Muscle of leg (tissue), 11 donors: Measurements from ENCODE around the gene TMEM234. TPM values are rescaled to one million over a fixed set of nuclear protein-coding genes. Genes with fewer than 3 reads are reported as not detected.
A peak's percentile ranks its signal among the peaks of the same experiment; 100 is the strongest.

Source experiments
- DNase-seq: peaks from one replicate; pipeline ENCODE4 v3.0.0; 2013
- H3K27ac ChIP-seq: one replicate; pipeline ENCODE4 v1.5.1; 2013; ENCODE audit warnings: mild to moderate bottlenecking, low read length, control low read depth
- H3K27me3 ChIP-seq: one replicate; pipeline ENCODE4 v1.6.1; 2013; ENCODE audit warnings: low read length; ENCODE audit not compliant: control insufficient read depth, insufficient read depth
- H3K36me3 ChIP-seq: one replicate; pipeline ENCODE4 v1.6.1; 2013; ENCODE audit warnings: low read length; ENCODE audit not compliant: control insufficient read depth, insufficient read depth
- H3K4me1 ChIP-seq: one replicate; pipeline ENCODE4 v1.6.1; 2013; ENCODE audit warnings: low read length; ENCODE audit not compliant: control insufficient read depth, insufficient read depth
- H3K4me3 ChIP-seq: one replicate; pipeline ENCODE4 v1.5.1; 2013; ENCODE audit warnings: low read length, control low read depth
- H3K9me3 ChIP-seq: replicated peaks from 2 replicates; pipeline ENCODE4 v1.6.1; 2013; ENCODE audit warnings: low read depth, low read length; ENCODE audit not compliant: control insufficient read depth
- WGBS: methylation state at CpG from one replicate; pipeline ENCODE4 v1.1.5; 2013; ENCODE audit warnings: missing lambda C conversion rate; ENCODE audit not compliant: insufficient coverage; 5-methylcytosine and 5-hydroxymethylcytosine counted together
- polyA plus RNA-seq, 8 donors: library from polyadenylated mRNA; unstranded; fragments of 120-200 nt; gene quantifications; one replicate each; pipeline versions ENCODE4 v1.2.1 to v1.2.3, GENCODE V29; 2013; ENCODE audit warnings: inconsistent platforms in 1 of 8, low replicate concordance in 1 of 8; ENCODE audit not compliant: insufficient read length in 8 of 8, insufficient read depth in 1 of 8
- total RNA-seq: library from RNA; stranded (reverse); fragments of 120-200 nt; gene quantifications from one replicate; pipeline ENCODE4 v1.2.4, GENCODE V29; 2013

TMEM234 gene
- total and polyA plus RNA-seq, 9 donors: 7.8 to 11.9 (median 10.1) TPM

- no peaks in the 10 kb centered on the region for H3K27me3 ChIP-seq
- peaks cover 26% of the 10 kb centered on the region for H3K4me1 ChIP-seq
- DNase-seq: no peak
- WGBS: 100% methylated on average over 1 of the region's 4 CpGs
- H3K9me3 ChIP-seq: no peaks in the 10 kb centered on the region
- H3K4me3 ChIP-seq: peak overlapping the region; percentile 73
- H3K36me3 ChIP-seq: peaks cover 56% of the 10 kb centered on the region
- H3K27ac ChIP-seq: peak overlapping the region; percentile 82
Measured at GRCh38 chr1:32220746-32221580, 1.2 kb downstream of the TMEM234 start.

- Histone ChIP-seq H3K9me3 (no peaks in the 10 kb centered on the region), H3K4me1 (peaks cover 26% of the 10 kb centered on the region), H3K36me3 (peaks cover 62% of the 10 kb centered on the region), H3K27me3 (no peaks in the 10 kb centered on the region), H3K27ac (no peak overlapping the region), H3K4me3 (no peak overlapping the region)
- no peak for DNase-seq
- WGBS: no CpG with 5 or more reads among the region's 7 CpGs
Measured at GRCh38 chr1:32219022-32219421, 3.1 kb downstream of the TMEM234 start.

DNA sequence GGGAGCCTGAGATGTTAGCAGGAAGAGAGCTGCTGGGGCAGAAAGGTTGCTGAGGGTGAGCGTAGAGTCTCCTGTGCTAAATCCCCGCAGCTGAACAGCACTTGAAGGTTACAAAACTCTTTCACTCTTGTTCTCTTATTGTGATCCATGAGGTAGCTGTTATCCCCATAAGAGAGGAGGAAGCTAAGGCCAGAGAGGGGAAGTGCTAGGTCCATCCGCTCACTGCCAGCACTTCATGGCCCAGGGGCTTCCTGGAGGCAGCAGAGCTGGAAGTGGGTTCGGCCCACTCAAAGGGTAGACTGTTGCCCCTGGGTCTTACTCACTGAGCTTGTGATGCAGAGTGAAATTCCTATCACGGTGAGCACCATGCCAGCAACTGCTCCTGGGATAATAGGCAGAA is 5.6 kb downstream of the TMEM234 start:
- Histone ChIP-seq H3K36me3 (peaks cover 64% of the 10 kb centered on the region), H3K27me3 (no peaks in the 10 kb centered on the region), H3K9me3 (no peaks in the 10 kb centered on the region), H3K4me3 (no peak overlapping the region), H3K27ac (no peak overlapping the region), H3K4me1 (peaks cover 13% of the 10 kb centered on the region)
- DNase-seq: no peak
- WGBS: 87% methylated on average over 3 of the region's 5 CpGs

DNA sequence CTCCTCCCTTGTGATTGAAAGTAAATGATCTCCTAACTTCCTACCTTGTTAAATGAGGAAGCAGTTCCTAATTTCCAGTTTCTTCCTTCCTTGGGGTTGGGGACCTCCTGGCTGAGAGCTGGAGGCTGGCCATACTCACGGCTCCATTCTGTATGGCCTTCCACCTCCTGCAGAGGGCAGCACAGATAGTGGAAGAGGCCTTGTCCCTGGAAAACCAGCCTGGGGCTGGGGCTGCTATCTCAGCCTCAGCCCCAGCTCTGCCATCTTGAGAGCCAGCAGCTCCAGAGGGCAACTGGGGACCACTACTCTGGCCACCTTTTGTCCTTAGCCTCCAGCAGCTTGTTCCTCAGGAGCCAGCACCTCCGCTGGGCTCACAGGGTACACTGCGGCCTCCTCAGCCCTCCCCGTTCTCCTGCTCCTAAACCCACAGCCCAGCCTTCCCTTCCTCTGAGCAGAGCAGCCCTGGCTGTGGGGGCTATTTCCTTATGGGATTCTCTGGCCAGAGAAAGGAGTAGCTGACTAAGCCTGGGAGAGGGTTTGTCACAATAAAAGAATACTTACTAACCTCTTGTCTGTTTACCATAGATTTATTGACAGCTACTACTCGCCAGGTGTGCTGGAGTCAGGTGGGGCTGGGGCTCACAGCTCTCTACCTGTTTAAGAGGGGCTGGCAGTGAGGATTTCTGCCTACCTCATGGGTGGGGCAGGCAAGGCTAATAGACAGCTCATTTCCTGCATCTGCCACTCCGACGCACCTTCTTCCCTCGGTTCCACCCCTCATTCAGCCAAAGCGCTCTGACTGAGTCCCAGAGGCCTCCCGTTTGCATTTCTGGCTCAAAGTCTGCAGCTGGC is 6.3 kb downstream of the TMEM234 start:
- WGBS: 17% methylated on average over 1 of the region's 10 CpGs
- Histone ChIP-seq H3K4me1 (peaks cover 5% of the 10 kb centered on the region), H3K27me3 (no peaks in the 10 kb centered on the region), H3K4me3 (no peak overlapping the region), H3K9me3 (no peaks in the 10 kb centered on the region), H3K27ac (no peak overlapping the region), H3K36me3 (peaks cover 61% of the 10 kb centered on the region)
- peak; percentile 66 for DNase-seq

DNA sequence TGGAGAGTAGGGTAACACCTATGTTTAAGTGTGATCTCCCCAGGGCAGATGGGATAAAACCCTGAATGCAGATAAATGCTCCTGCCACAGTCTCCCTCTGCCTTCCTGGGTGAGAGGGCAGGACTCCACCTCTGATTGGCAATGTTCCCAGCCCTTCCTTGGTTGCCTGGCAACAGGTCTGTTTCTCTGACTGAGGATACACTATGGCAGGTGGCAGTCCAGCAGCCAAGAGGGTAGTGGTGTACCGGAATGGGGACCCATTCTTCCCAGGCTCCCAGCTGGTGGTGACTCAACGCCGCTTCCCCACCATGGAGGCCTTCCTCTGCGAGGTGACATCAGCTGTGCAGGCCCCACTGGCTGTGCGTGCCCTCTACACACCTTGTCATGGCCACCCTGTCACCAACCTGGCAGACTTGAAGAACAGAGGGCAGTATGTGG is 13.2 kb downstream of the TMEM234 start, which contains the start of gene DCDC2B:
Gene DCDC2B (plus strand): TSS at position 199 of the 438 bp plus-strand sequence. CDS start 5 bp downstream, at position 204.
- H3K4me3 ChIP-seq: no peak within 1 kb of the TSS
- peak; percentile 78 for DNase-seq
- H3K4me1 ChIP-seq: peaks cover 31% of the 10 kb centered on the region
- H3K27me3 ChIP-seq: no peaks in the 10 kb centered on the region
- H3K9me3 ChIP-seq: no peaks in the 10 kb centered on the region
- peaks cover 26% of the 10 kb centered on the region for H3K36me3 ChIP-seq
- 85% methylated on average over 4 of the region's 5 CpGs for WGBS
- H3K27ac ChIP-seq: peak within 1 kb of the TSS; percentile 62

GRCh38 chr1:32208469-32208868 is 13.7 kb downstream of the TMEM234 start:
- Histone ChIP-seq H3K9me3 (no peaks in the 10 kb centered on the region), H3K36me3 (peaks cover 27% of the 10 kb centered on the region), H3K27ac (peak overlapping the region; percentile 62), H3K27me3 (no peaks in the 10 kb centered on the region), H3K4me1 (peaks cover 31% of the 10 kb centered on the region), H3K4me3 (no peak overlapping the region)
- WGBS: 98% methylated on average over 6 of the region's 6 CpGs
- DNase-seq: no peak

GRCh38 chr1:32205401-32206370 is 16.5 kb downstream of the TMEM234 start, which contains the start of gene IQCC:
Gene IQCC, plus strand, starts transcription at chr1:32205671. Its CDS starts 11 bp downstream, at chr1:32205682.
- WGBS: under 1% methylated on average over 56 of the region's 77 CpGs
- peaks cover 44% of the 10 kb centered on the region for H3K4me1 ChIP-seq
- peak; percentile 91 for DNase-seq

GRCh38 chr1:32204943-32205361 is 17.2 kb downstream of the TMEM234 start:
- H3K4me1 ChIP-seq: peaks cover 48% of the 10 kb centered on the region
- DNase-seq: no peak
- H3K27ac ChIP-seq: no peak overlapping the region
- no peaks in the 10 kb centered on the region for H3K9me3 ChIP-seq
- WGBS: 29% methylated on average over 10 of the region's 26 CpGs
- H3K36me3 ChIP-seq: peaks cover 22% of the 10 kb centered on the region
- H3K4me3 ChIP-seq: peak overlapping the region; percentile 90
- no peaks in the 10 kb centered on the region for H3K27me3 ChIP-seq

More at GRCh38 chr1:32205401-32206370, 16.5 kb downstream of the TMEM234 start, which contains the start of gene IQCC:
- Histone ChIP-seq H3K36me3 (peaks cover 22% of the 10 kb centered on the region), H3K9me3 (no peaks in the 10 kb centered on the region), H3K4me3 (peak within 1 kb of the TSS; percentile 90), H3K27me3 (no peaks in the 10 kb centered on the region), H3K27ac (peak within 1 kb of the TSS; percentile 67)
